IPS-15b (cell line): ENCODE data around the gene PRSS53.

Experiments
- H3K27me3 ChIP-seq: one replicate; pipeline ENCODE4 v1.6.1; 2013; ENCODE audit warnings: low read length; ENCODE audit not compliant: control insufficient read depth, insufficient read depth
- H3K36me3 ChIP-seq: one replicate; pipeline ENCODE4 v1.6.1; 2013; ENCODE audit warnings: low read length; ENCODE audit not compliant: control insufficient read depth, insufficient read depth
- H3K4me1 ChIP-seq: one replicate; pipeline ENCODE4 v1.6.1; 2013; ENCODE audit warnings: mild to moderate bottlenecking, low read length; ENCODE audit not compliant: control insufficient read depth, insufficient read depth
- H3K4me3 ChIP-seq: one replicate; pipeline ENCODE4 v1.5.1; 2013; ENCODE audit warnings: low read depth, low read length
- H3K9ac ChIP-seq: one replicate; pipeline ENCODE4 v1.6.1; 2013; ENCODE audit warnings: low read depth, mild to moderate bottlenecking, low read length
- H3K9me3 ChIP-seq: one replicate; pipeline ENCODE4 v1.6.1; 2013; ENCODE audit warnings: mild to moderate bottlenecking, low read length; ENCODE audit not compliant: control insufficient read depth, insufficient read depth

Gene PRSS53

DNA sequence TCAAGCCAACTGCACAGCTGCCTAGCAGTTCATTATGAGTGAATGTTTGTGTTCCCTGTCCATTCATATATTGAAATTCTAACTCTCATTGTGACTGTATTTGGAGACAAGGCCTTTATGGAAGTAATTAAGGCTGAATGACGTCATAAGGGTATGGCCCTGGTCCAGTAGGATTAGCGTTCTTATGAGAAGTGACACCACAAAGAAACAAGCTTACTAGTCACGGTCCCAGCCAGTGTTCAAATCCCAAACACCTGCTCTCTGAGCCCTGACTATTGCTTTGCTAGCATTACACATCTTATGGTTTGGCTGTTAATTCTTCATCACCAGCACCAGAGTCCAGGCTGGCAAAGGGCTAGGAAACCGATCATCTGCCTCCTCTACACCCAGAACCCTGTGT lies 16.9 kb downstream of the PRSS53 start:
- H3K36me3 ChIP-seq, result peaks cover 8% of the 10 kb centered on the region
- peak overlapping the region; percentile 84 for H3K9ac ChIP-seq
- no peaks in the 10 kb centered on the region for H3K9me3 ChIP-seq
- peaks cover 5% of the 10 kb centered on the region for H3K4me1 ChIP-seq
- H3K27me3 ChIP-seq, result no peaks in the 10 kb centered on the region
- H3K4me3 ChIP-seq, result peak overlapping the region; percentile 100

DNA sequence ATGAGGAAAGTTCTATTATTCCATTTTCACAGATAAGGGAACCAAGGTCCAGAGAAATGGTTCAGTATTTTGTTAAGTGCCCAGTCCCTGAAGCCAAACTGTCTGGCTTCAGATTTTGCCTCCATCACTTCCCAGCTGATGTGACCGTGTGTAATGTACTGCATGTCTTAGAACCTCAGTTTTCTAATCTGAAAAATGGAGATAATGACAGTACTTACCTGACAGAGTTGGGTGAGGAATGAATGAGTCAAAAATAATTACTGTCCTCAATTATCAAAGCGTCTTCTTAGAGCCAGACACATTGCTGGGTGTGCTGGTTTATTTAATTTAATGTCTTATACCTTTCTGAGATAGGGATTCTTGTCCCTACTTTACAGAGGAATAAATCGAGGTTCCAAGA lies 21.4 kb downstream of the PRSS53 start:
- Histone ChIP-seq H3K36me3 (peaks cover 6% of the 10 kb centered on the region), H3K9ac (no peak overlapping the region)

GRCh38 chr16:31064882-31065461 lies 23.8 kb downstream of the PRSS53 start:
- H3K9ac ChIP-seq, result no peak overlapping the region
- H3K9me3 ChIP-seq, result no peaks in the 10 kb centered on the region
- H3K4me3 ChIP-seq, result no peak overlapping the region
- H3K36me3 ChIP-seq, result peaks cover 17% of the 10 kb centered on the region
- H3K4me1 ChIP-seq, result no peaks in the 10 kb centered on the region
- no peaks in the 10 kb centered on the region for H3K27me3 ChIP-seq

More for the DNA sequence above, 21.4 kb downstream of the PRSS53 start:
- H3K4me1 ChIP-seq, result peaks cover 5% of the 10 kb centered on the region
- no peak overlapping the region for H3K4me3 ChIP-seq
- no peaks in the 10 kb centered on the region for H3K27me3 ChIP-seq
- no peaks in the 10 kb centered on the region for H3K9me3 ChIP-seq

GRCh38 chr16:31063843-31064611 lies 24.7 kb downstream of the PRSS53 start:
- Histone ChIP-seq H3K9ac (no peak overlapping the region), H3K4me1 (no peaks in the 10 kb centered on the region), H3K9me3 (no peaks in the 10 kb centered on the region), H3K36me3 (peaks cover 17% of the 10 kb centered on the region), H3K27me3 (no peaks in the 10 kb centered on the region), H3K4me3 (no peak overlapping the region)

- peaks cover 17% of the 10 kb centered on the region for H3K36me3 ChIP-seq
Observed at GRCh38 chr16:31063495-31063842, 25.3 kb downstream of the PRSS53 start.

GRCh38 chr16:31061813-31062440 lies 26.8 kb downstream of the PRSS53 start:
- H3K27me3 ChIP-seq, result no peaks in the 10 kb centered on the region
- no peak overlapping the region for H3K4me3 ChIP-seq
- no peaks in the 10 kb centered on the region for H3K4me1 ChIP-seq
- H3K9ac ChIP-seq, result no peak overlapping the region
- H3K9me3 ChIP-seq, result no peaks in the 10 kb centered on the region
- peaks cover 17% of the 10 kb centered on the region for H3K36me3 ChIP-seq

More at GRCh38 chr16:31063495-31063842, 25.3 kb downstream of the PRSS53 start:
- Histone ChIP-seq H3K4me3 (no peak overlapping the region), H3K9ac (no peak overlapping the region), H3K27me3 (no peaks in the 10 kb centered on the region), H3K4me1 (no peaks in the 10 kb centered on the region), H3K9me3 (no peaks in the 10 kb centered on the region)

DNA sequence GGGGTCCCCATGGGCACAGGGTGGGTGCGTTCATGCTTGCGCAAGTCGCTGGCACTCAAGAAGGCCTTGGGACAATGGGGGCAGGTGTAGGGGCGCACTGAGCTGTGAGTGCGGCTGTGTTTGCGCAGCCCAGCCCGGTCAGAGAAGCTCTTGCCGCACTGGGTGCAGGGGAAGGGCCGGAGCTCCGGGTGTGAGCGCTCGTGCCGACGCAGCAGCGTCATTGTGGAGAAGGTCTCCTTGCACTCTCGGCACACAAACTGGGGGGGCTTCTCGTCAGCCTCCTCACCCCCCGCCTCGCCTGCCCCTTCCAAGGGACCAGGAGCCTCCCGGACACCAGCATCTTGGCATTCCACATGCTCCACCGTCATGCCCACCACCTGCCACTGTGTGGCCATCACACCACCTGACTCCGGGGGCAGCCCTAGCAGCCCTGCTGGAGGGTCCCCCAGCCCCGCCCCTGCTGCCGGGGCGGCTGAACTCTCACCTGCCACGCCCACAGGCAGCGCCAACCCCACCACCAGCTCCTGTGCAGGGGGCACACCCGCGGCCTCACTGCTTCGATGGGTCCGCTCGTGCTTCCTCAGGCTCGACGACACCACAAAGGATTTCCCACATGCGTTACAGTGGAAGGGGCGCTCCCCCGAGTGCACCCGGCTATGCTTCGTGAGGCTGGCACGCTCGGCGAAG lies 27.5 kb downstream of the PRSS53 start:
- Histone ChIP-seq H3K9ac (no peak overlapping the region), H3K36me3 (peaks cover 17% of the 10 kb centered on the region), H3K4me1 (no peaks in the 10 kb centered on the region), H3K27me3 (no peaks in the 10 kb centered on the region), H3K4me3 (no peak overlapping the region), H3K9me3 (no peaks in the 10 kb centered on the region)

DNA sequence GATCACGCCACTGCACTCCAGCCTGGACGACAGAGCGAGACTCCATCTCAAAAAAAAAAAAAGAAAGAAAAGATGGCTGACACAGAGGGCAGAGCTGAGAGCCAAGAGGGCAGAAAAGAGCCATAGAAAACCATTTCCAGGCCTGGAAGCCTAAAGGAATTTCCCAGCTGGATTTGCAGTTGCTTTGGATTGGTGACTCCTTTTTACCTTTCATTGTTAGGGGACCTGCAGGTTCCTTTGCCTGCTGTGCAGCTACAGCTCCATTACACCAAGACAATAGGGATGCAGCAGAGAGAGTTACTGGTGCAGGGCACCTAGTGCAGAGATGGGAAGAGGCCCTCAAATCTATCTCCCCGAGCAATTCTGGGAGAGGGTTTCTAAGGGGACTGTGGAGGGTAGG lies 33.1 kb downstream of the PRSS53 start:
- Histone ChIP-seq H3K36me3 (no peaks in the 10 kb centered on the region), H3K9ac (no peak overlapping the region), H3K4me1 (no peaks in the 10 kb centered on the region), H3K27me3 (no peaks in the 10 kb centered on the region), H3K4me3 (no peak overlapping the region), H3K9me3 (no peaks in the 10 kb centered on the region)

DNA sequence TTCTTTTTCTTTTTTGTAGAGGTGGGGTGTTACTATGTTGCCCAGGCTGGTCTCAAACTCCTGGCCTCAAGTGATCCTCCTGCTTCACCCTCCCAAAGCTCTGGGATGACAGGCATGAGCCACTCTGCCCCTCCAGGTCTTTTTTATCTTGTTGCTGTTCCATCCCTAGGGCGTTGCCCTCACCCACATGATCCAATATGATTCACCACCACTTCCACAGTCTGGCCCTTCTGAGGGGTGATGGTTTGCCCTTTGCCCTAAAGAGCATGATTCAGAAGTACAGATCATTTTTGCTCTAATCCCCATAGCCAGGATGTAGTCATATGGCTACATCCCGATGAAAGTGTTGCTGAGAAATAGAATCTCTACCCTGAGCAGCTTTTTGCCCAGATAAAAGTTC lies 36.6 kb downstream of the PRSS53 start:
- Histone ChIP-seq H3K9me3 (no peaks in the 10 kb centered on the region), H3K27me3 (no peaks in the 10 kb centered on the region), H3K9ac (no peak overlapping the region), H3K36me3 (no peaks in the 10 kb centered on the region), H3K4me3 (no peak overlapping the region), H3K4me1 (no peaks in the 10 kb centered on the region)

DNA sequence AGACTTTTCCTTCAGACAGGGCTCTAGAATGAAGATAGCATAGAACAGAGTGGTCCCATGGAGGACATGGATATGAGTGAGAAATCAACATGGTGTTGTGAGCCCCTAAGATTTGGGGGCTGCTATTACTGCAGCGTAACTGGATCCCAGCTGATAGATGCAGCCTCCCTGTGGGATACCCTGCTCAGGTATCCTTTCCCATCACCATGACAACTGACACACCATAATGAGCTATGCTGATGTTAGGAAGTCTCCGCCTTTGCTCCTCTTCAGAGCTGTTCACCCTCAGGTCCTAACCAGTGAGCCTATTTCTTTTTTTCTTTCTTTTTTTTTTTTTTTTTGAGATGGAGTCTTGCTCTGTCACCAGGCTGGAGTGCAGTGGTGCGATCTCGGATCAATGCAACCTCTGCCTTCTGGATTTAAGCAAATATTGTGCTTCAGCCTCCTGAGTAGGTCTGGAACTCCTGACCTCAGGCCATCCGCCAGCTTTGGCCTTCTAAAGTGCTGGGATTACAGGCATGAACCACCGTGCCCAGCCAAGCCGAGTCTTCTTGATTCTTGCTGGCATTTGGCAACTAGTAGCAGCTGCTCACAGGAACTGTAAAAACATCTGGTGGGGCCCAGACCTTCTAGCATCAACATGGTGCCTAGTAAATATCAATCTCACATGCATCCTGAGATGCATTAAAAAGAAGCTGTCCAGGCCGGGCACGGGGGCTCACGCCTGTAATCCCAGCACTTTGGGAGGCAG lies 38.3 kb downstream of the PRSS53 start:
- H3K9ac ChIP-seq, result no peak overlapping the region
- no peaks in the 10 kb centered on the region for H3K36me3 ChIP-seq
- H3K4me3 ChIP-seq, result no peak overlapping the region

GRCh38 chr16:31043898-31044481 lies 44.8 kb downstream of the PRSS53 start:
- H3K4me3 ChIP-seq, result no peak overlapping the region
- H3K27me3 ChIP-seq, result no peaks in the 10 kb centered on the region
- no peaks in the 10 kb centered on the region for H3K4me1 ChIP-seq
- no peaks in the 10 kb centered on the region for H3K9me3 ChIP-seq
- H3K9ac ChIP-seq, result no peak overlapping the region
- H3K36me3 ChIP-seq, result peaks cover 4% of the 10 kb centered on the region

More for the DNA sequence above, 38.3 kb downstream of the PRSS53 start:
- no peaks in the 10 kb centered on the region for H3K27me3 ChIP-seq
- H3K4me1 ChIP-seq, result no peaks in the 10 kb centered on the region
- H3K9me3 ChIP-seq, result no peaks in the 10 kb centered on the region
